HUES64 (cell line): ENCODE results near the gene GSC2.

ENCODE experiments used
- H3K27ac ChIP-seq: 2 replicates; pipeline ENCODE4 v1.7.0; 2013; ENCODE audit warnings: low read depth, low read length, inconsistent platforms
- H3K27me3 ChIP-seq: 2 replicates; pipeline ENCODE4 v1.6.1; 2013; ENCODE audit warnings: mild to moderate bottlenecking, low read length; ENCODE audit not compliant: insufficient read depth
- H3K36me3 ChIP-seq: 2 replicates; pipeline ENCODE4 v1.6.1; 2013; ENCODE audit warnings: mild to moderate bottlenecking, low read length; ENCODE audit not compliant: insufficient read depth
- H3K4me1 ChIP-seq: 2 replicates; pipeline ENCODE4 v1.6.1; 2013; ENCODE audit warnings: mild to moderate bottlenecking, low read length, moderate library complexity; ENCODE audit not compliant: insufficient read depth
- H3K4me3 ChIP-seq: 2 replicates; pipeline ENCODE4 v1.5.1; 2013; ENCODE audit warnings: mild to moderate bottlenecking, low read length, moderate library complexity
- H3K9ac ChIP-seq: 2 replicates; pipeline ENCODE4 v1.6.1; 2013; ENCODE audit warnings: mild to moderate bottlenecking, low read depth, low read length
- H3K9me3 ChIP-seq: 2 replicates; pipeline ENCODE4 v1.6.1; 2013; ENCODE audit warnings: low read depth, low read length; ENCODE audit not compliant: insufficient read depth
- WGBS: fragments of 150-250, 120-280 bp; methylation state at CpG from one replicate; pipeline ENCODE4 v1.1.7; 2013; ENCODE audit warnings: missing lambda C conversion rate; 5-methylcytosine and 5-hydroxymethylcytosine counted together

The GSC2 gene

DNA sequence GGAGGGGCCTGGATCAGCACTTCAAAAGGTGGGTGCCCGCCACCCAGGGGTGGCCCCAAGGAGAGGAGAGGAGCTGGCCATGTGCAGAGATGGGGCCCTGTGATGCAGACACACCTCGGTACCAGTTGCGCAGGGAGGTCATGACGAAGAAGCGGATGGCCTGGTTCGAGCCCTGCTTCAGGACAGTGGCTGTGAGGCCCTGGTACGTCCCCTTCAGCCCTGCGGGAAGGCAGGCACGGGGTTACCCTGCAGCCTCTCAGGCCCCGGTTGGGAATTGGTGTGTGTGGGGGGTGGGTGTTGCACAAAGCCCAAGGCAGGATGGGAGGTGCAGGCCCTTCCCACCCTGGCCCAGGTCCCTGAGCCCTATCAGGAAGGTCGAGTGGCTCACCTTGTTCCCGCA is 26.6 kb upstream of the GSC2 start:
- peaks cover 18% of the 10 kb centered on the region for H3K36me3 ChIP-seq
- 85% methylated on average over 12 of the region's 12 CpGs for WGBS
- H3K4me1 ChIP-seq: peaks cover 8% of the 10 kb centered on the region
- H3K4me3 ChIP-seq: peak overlapping the region; percentile 90; the same call in 1 of the 2 replicates
- no peak overlapping the region; the same call in 1 of the 2 replicates for H3K9ac ChIP-seq
- H3K27ac ChIP-seq: peak overlapping the region; percentile 9; the same call in 1 of the 2 replicates
- H3K27me3 ChIP-seq: no peaks in the 10 kb centered on the region
- no peaks in the 10 kb centered on the region for H3K9me3 ChIP-seq

- peaks cover 8% of the 10 kb centered on the region for H3K4me1 ChIP-seq
- WGBS: 62% methylated on average over 12 of the region's 12 CpGs
- H3K9ac ChIP-seq: no peak overlapping the region; the same call in 1 of the 2 replicates
- H3K27ac ChIP-seq: peak overlapping the region; percentile 24; the same call in 1 of the 2 replicates
- H3K4me3 ChIP-seq: no peak overlapping the region
- H3K9me3 ChIP-seq: no peaks in the 10 kb centered on the region
- peaks cover 18% of the 10 kb centered on the region for H3K36me3 ChIP-seq
- H3K27me3 ChIP-seq: no peaks in the 10 kb centered on the region
These were observed 26.1 kb upstream of the GSC2 start for GRCh38 chr22:19176175-19176643.

- Histone ChIP-seq H3K4me1 (peaks cover 8% of the 10 kb centered on the region), H3K36me3 (peaks cover 18% of the 10 kb centered on the region), H3K4me3 (no peak overlapping the region), H3K27ac (peak overlapping the region; percentile 81; the same call in 1 of the 2 replicates), H3K9ac (no peak overlapping the region), H3K9me3 (no peaks in the 10 kb centered on the region), H3K27me3 (peaks cover 5% of the 10 kb centered on the region)
- 86% methylated on average over 21 of the region's 21 CpGs for WGBS
These were observed 25.6 kb upstream of the GSC2 start for GRCh38 chr22:19175602-19176174.

DNA sequence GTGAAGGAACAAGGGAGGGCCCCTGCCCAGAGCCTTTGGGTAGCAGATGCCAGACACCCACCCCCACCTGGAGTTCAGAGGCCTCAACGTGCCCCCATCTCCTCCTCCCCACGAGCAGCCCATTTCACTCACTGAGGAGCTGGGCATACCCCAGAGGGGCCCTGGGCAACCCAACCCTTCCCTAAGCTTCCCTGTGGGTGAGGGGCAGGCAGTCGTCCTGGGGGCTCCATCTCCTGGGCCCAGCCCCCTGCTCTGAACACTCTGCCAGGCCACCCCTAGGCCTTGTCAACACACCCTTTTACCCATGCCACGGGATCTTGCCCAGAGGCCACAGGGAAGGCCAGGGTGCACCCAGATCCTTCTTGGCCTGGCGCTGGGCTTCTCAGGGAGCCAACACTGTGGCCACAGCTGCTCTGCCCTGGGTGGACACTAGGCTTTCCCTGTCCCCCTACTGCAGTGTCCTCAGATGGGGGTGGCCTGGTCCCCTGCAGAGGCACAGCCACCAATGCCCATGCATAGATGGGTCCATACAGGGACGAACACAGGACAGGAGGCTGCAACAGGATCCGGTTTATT is 25.0 kb upstream of the GSC2 start:
- Histone ChIP-seq H3K4me3 (no peak overlapping the region), H3K36me3 (peaks cover 18% of the 10 kb centered on the region), H3K4me1 (peaks cover 8% of the 10 kb centered on the region), H3K9ac (no peak overlapping the region), H3K9me3 (no peaks in the 10 kb centered on the region), H3K27ac (peak overlapping the region; percentile 81), H3K27me3 (peaks cover 10% of the 10 kb centered on the region)
- 84% methylated on average over 7 of the region's 7 CpGs for WGBS

GRCh38 chr22:19174106-19175025 is 24.3 kb upstream of the GSC2 start:
- no peak overlapping the region for H3K4me3 ChIP-seq
- H3K36me3 ChIP-seq: peaks cover 18% of the 10 kb centered on the region
- H3K27me3 ChIP-seq: peaks cover 18% of the 10 kb centered on the region
- H3K9ac ChIP-seq: peak overlapping the region; percentile 38; the same call in 1 of the 2 replicates
- H3K4me1 ChIP-seq: peaks cover 5% of the 10 kb centered on the region
- peak overlapping the region; percentile 81 for H3K27ac ChIP-seq
- no peaks in the 10 kb centered on the region for H3K9me3 ChIP-seq
- WGBS: 69% methylated on average over 14 of the region's 14 CpGs

- Histone ChIP-seq H3K27ac (peak overlapping the region; percentile 81; the same call in 1 of the 2 replicates), H3K36me3 (peaks cover 18% of the 10 kb centered on the region), H3K27me3 (peaks cover 28% of the 10 kb centered on the region), H3K9ac (peak overlapping the region; percentile 94; the same call in 1 of the 2 replicates), H3K4me3 (peak overlapping the region; percentile 87), H3K4me1 (peaks cover 5% of the 10 kb centered on the region), H3K9me3 (no peaks in the 10 kb centered on the region)
- WGBS: 91% methylated on average over 19 of the region's 19 CpGs
These were observed 23.2 kb upstream of the GSC2 start for GRCh38 chr22:19173047-19174035.

- no peaks in the 10 kb centered on the region for H3K9me3 ChIP-seq
These were observed 22.3 kb upstream of the GSC2 start for GRCh38 chr22:19172213-19173046.

GRCh38 chr22:19169947-19170318 is 19.8 kb upstream of the GSC2 start:
- peaks cover 5% of the 10 kb centered on the region for H3K4me1 ChIP-seq
- H3K9ac ChIP-seq: peak overlapping the region; percentile 56; the same call in 1 of the 2 replicates
- H3K27ac ChIP-seq: no peak overlapping the region
- WGBS: 69% methylated on average over 7 of the region's 7 CpGs
- H3K4me3 ChIP-seq: peak overlapping the region; percentile 48
- H3K9me3 ChIP-seq: no peaks in the 10 kb centered on the region
- peaks cover 6% of the 10 kb centered on the region for H3K36me3 ChIP-seq
- H3K27me3 ChIP-seq: peaks cover 49% of the 10 kb centered on the region

More at GRCh38 chr22:19172213-19173046, 22.3 kb upstream of the GSC2 start:
- Histone ChIP-seq H3K4me3 (peak overlapping the region; percentile 87), H3K36me3 (peaks cover 18% of the 10 kb centered on the region), H3K27me3 (peaks cover 37% of the 10 kb centered on the region), H3K27ac (peak overlapping the region; percentile 87), H3K9ac (peak overlapping the region; percentile 94), H3K4me1 (peaks cover 5% of the 10 kb centered on the region)
- WGBS: 55% methylated on average over 13 of the region's 13 CpGs

- H3K4me1 ChIP-seq: peaks cover 5% of the 10 kb centered on the region
- H3K4me3 ChIP-seq: peak overlapping the region; percentile 48
- peak overlapping the region; percentile 56; the same call in 1 of the 2 replicates for H3K9ac ChIP-seq
- 10% methylated on average over 58 of the region's 58 CpGs for WGBS
- peaks cover 6% of the 10 kb centered on the region for H3K36me3 ChIP-seq
- no peak overlapping the region for H3K27ac ChIP-seq
- H3K27me3 ChIP-seq: peaks cover 49% of the 10 kb centered on the region
- H3K9me3 ChIP-seq: no peaks in the 10 kb centered on the region
These were observed 19.2 kb upstream of the GSC2 start for GRCh38 chr22:19169002-19169946.
